Loucy (cell line): ENCODE results near the gene MED8.

Experiments
- H2AFZ ChIP-seq: fragments of 200-600 bp; sonication (generic); 2 replicates; pipeline ENCODE4 v1.6.0; 2016; ENCODE audit warnings: antibody characterized with exemption, mild to moderate bottlenecking, low read length, moderate library complexity
- H3F3A ChIP-seq: fragments of 200-600 bp; 2 replicates; pipeline ENCODE4 v1.6.0; 2016; ENCODE audit warnings: antibody characterized with exemption, low read depth, mild to moderate bottlenecking
- H3K27me3 ChIP-seq: fragments of 200-600 bp; sonication (generic); 2 replicates; pipeline ENCODE4 v1.6.1; 2014; ENCODE audit warnings: low read length, mild to moderate bottlenecking; ENCODE audit not compliant: insufficient read depth, poor library complexity, severe bottlenecking
- H3K36me3 ChIP-seq: fragments of 200-600 bp; sonication (generic); 2 replicates; pipeline ENCODE4 v1.6.1; 2016; ENCODE audit warnings: low read length; ENCODE audit not compliant: insufficient read depth
- H3K4me1 ChIP-seq: fragments of 200-600 bp; sonication (generic); 2 replicates; pipeline ENCODE4 v1.5.1; 2014; ENCODE audit warnings: low read length, mild to moderate bottlenecking; ENCODE audit not compliant: insufficient read depth, poor library complexity, severe bottlenecking
- H3K4me2 ChIP-seq: fragments of 200-600 bp; sonication (generic); 2 replicates; pipeline ENCODE4 v1.6.0; 2014; ENCODE audit warnings: antibody characterized with exemption, low read length, low read depth, mild to moderate bottlenecking; ENCODE audit not compliant: poor library complexity, severe bottlenecking
- H3K4me3 ChIP-seq: fragments of 200-600 bp; sonication (generic); 2 replicates; pipeline ENCODE4 v1.5.1; 2014; ENCODE audit warnings: low read length, mild to moderate bottlenecking, mixed read lengths; ENCODE audit not compliant: poor library complexity, severe bottlenecking
- H3K79me2 ChIP-seq: fragments of 200-600 bp; sonication (generic); 2 replicates; pipeline ENCODE4 v1.6.1; 2014; ENCODE audit warnings: low read length; ENCODE audit not compliant: insufficient read depth
- H3K9ac ChIP-seq: fragments of 200-600 bp; sonication (generic); 2 replicates; pipeline ENCODE4 v1.6.0; 2014; ENCODE audit warnings: mild to moderate bottlenecking, low read depth, low read length, moderate library complexity; ENCODE audit not compliant: poor library complexity, severe bottlenecking
- H3K9me2 ChIP-seq: fragments of 200-600 bp; sonication (generic); replicated peaks from 2 replicates; pipeline ENCODE4 v1.6.1; 2016; ENCODE audit warnings: low read depth, low read length, mixed read lengths
- H3K9me3 ChIP-seq: fragments of 200-600 bp; sonication (generic); 2 replicates; pipeline ENCODE4 v1.6.1; 2014; ENCODE audit warnings: mild to moderate bottlenecking, antibody characterized with exemption, low read length, low read depth; ENCODE audit not compliant: insufficient read depth
- H4K20me1 ChIP-seq: fragments of 200-600 bp; sonication (generic); 2 replicates; pipeline ENCODE4 v1.6.0; 2014; ENCODE audit warnings: antibody characterized with exemption, low read length, mild to moderate bottlenecking; ENCODE audit not compliant: insufficient read depth, poor library complexity, severe bottlenecking
- CTCF ChIP-seq: fragments of 200-600 bp; sonication (generic); conservative IDR thresholded peaks from 2 replicates; pipeline ENCODE4 v1.5.1; 2014; ENCODE audit warnings: mild to moderate bottlenecking, antibody characterized with exemption, low read length
- EZH2phosphoT487 ChIP-seq: fragments of 200-600 bp; IDR thresholded peaks from 2 replicates; pipeline ENCODE4 v1.6.1; 2018; ENCODE audit warnings: antibody characterized with exemption, mild to moderate bottlenecking, moderate library complexity, borderline replicate concordance

Gene MED8

GRCh38 chr1:43425045-43425444 is 35.4 kb upstream of the MED8 start:
- Histone ChIP-seq H3K36me3 (peaks cover 73% of the 10 kb centered on the region; the same call in 1 of the 2 replicates), H3F3A (no peaks in the 10 kb centered on the region)
- no peak for TF ChIP-seq EZH2phosphoT487
- no peak for TF ChIP-seq CTCF

DNA sequence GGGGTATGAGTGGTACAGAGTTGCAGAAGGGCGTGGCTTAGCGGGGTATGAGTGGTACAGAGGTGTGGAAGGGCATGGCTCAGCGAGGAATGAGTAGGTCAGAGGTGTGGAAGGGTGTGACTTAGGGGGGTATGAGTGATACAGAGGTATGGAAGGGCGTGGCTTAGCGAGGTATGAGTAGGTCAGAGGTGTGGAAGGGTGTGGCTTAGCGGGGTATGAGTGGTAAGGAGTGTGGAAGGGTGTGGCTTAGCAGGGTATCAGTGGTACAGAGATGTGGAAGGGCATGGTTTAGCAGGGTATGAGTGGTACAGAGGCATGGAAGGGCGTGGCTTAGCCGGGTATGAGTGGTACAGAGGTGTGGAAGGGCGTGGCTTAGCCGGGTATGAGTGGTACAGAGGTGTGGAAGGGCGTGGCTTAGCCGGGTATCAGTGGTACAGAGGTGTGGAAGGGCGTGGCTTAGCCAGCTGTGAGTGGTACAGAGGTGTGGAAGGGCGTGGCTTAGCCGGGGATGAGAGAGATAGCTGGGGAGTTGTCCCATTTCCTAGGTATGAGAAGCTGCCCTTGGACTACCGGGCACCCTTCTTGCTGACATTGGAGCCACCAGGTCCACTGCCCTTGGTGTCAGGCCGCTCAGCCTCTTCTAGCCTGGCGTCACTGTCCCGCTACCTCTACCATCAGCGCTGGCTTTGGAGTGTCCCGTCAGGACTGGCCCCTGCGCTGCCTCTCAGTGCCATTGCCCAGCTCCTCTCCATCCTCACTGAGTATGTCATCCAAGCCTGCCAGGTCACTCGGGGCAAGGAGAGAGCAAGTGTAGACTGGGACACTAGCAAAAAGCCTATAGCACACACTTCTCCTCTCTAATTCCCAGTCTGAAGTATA is 34.3 kb upstream of the MED8 start:
- TF ChIP-seq EZH2phosphoT487 (no peak), CTCF (no peak)
- Histone ChIP-seq H3K79me2 (no peaks in the 10 kb centered on the region), H3F3A (no peaks in the 10 kb centered on the region), H3K4me1 (no peaks in the 10 kb centered on the region), H4K20me1 (no peaks in the 10 kb centered on the region), H3K4me2 (no peak overlapping the region), H3K4me3 (no peak overlapping the region), H3K27me3 (no peaks in the 10 kb centered on the region), H3K9ac (no peak overlapping the region), H2AFZ (no peak overlapping the region), H3K9me3 (no peaks in the 10 kb centered on the region), H3K36me3 (peaks cover 80% of the 10 kb centered on the region; the same call in 1 of the 2 replicates), H3K9me2 (no peaks in the 10 kb centered on the region)

More at GRCh38 chr1:43425045-43425444, 35.4 kb upstream of the MED8 start:
- H3K9ac ChIP-seq: no peak overlapping the region
- H3K9me3 ChIP-seq: no peaks in the 10 kb centered on the region
- no peaks in the 10 kb centered on the region for H3K4me1 ChIP-seq
- H3K4me2 ChIP-seq: no peak overlapping the region
- no peaks in the 10 kb centered on the region for H3K27me3 ChIP-seq
- H4K20me1 ChIP-seq: no peaks in the 10 kb centered on the region
- no peaks in the 10 kb centered on the region for H3K9me2 ChIP-seq
- H3K79me2 ChIP-seq: no peaks in the 10 kb centered on the region
- H2AFZ ChIP-seq: no peak overlapping the region
- no peak overlapping the region for H3K4me3 ChIP-seq

DNA sequence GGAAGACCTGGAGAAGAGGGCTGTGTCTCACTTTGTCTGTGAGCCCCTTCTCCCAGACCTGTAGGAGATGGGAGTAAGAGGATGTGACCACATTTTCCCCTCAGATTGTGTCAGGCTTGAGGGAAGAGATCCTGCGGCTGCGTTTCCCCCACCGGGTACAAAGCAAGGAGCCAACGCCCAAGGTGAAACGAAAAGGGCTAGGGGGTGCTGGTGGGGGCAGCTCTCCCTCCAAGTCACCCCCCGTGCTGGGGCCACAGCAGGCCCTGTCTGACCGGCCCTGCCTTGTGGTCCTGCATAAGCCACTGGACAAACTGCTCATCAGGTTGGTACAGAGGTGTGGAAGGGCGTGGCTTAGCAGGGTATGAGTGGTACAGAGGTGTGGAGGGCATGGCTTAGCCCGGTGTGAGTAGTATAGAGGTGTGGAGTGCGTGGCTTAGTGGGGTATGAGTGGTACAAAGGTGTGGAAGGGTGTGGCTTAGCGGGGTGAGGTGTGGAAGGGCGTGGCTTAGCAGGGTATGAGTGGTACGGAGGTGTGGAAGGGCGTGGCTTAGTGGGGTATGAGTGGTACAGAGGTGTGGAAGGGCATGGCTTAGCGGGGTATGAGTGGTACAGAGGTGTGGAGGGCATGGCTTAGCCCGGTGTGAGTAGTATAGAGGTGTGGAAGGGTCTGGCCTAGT is 33.5 kb upstream of the MED8 start:
- Histone ChIP-seq H3K4me1 (no peaks in the 10 kb centered on the region), H3K36me3 (peaks cover 73% of the 10 kb centered on the region; the same call in 1 of the 2 replicates), H3K4me3 (no peak overlapping the region), H3K4me2 (no peak overlapping the region), H3K79me2 (no peaks in the 10 kb centered on the region), H3K9me3 (no peaks in the 10 kb centered on the region), H3K9ac (no peak overlapping the region), H2AFZ (no peak overlapping the region), H4K20me1 (no peaks in the 10 kb centered on the region), H3K27me3 (no peaks in the 10 kb centered on the region), H3K9me2 (no peaks in the 10 kb centered on the region), H3F3A (no peaks in the 10 kb centered on the region)
- TF ChIP-seq CTCF (no peak), EZH2phosphoT487 (no peak)
